Motor neuron (in vitro differentiated cells): ENCODE data around the gene FGGY. TPM values are rescaled to one million over a fixed set of nuclear protein-coding genes. Genes with fewer than 3 reads are reported as not detected.

Source experiments
- ATAC-seq, 8 experiments: fragments of 200-7000 bp; cut with Tn5 transposase; replicated peaks in 6 of 8; 2 replicates each; pipeline ENCODE4 v1.8.0; 2021; ENCODE audit warnings: mild to moderate bottlenecking in 8 of 8, moderate library complexity in 8 of 8
- H3K27ac ChIP-seq, 2 donors: fragments of 250-450 bp; sonication (Bioruptor Pico); 2 replicates each; pipeline ENCODE4 v1.9.0; 2021; ENCODE audit warnings: antibody characterized with exemption in 2 of 2, mild to moderate bottlenecking in 2 of 2, moderate library complexity in 1 of 2
- H3K4me1 ChIP-seq, 2 donors: fragments of 250-450 bp; sonication (Bioruptor Pico); replicated peaks in 1 of 2; 2 replicates each; pipeline ENCODE4 v1.6.1; 2021; ENCODE audit warnings: antibody characterized with exemption in 2 of 2, mild to moderate bottlenecking in 2 of 2, moderate library complexity in 1 of 2
- H3K4me3 ChIP-seq, 5 donors: fragments of 250-450 bp; sonication (Bioruptor Pico); 2 replicates each; pipeline ENCODE4 v1.9.0; 2021; ENCODE audit warnings: antibody characterized with exemption in 5 of 5, mild to moderate bottlenecking in 5 of 5, moderate library complexity in 4 of 5
- WGBS, 10 experiments: fragments of 450-650 bp; shearing (Covaris generic); methylation state at CpG; one replicate each; pipeline ENCODE4 v1.0.0; 2022; 5-methylcytosine and 5-hydroxymethylcytosine counted together
- in situ Hi-C, 9 experiments: fragments of 400-800 bp; cut with MboI; loops; one replicate each; pipeline ENCODE4 v1.15.0; 2021; ENCODE audit warnings: low sequenced_read_pairs in 9 of 9, low pct_unique_long_range_greater_than_20kb in 2 of 9; ENCODE audit not compliant: unreplicated experiment in 9 of 9
- total RNA-seq, 8 experiments: library from RNA; unstranded; fragments of 300-600 nt; gene quantifications; 2 replicates each; pipeline versions ENCODE4 v1.2.3 to v1.2.4, GENCODE V29; 2022

FGGY gene
- total RNA-seq, 8 experiments from 2014 or later, result 8.4 to 33.0 (median 18.6) TPM

GRCh38 chr1:59742526-59742925, 445.6 kb downstream of the FGGY start:
- in situ Hi-C loops, result no loop called here
- 46 to 100% (median 78%) methylated on average over 1 to 2 of the region's 2 CpGs; no CpG with 5 or more reads in 4 of the 10 experiments for WGBS, 10 experiments
- ATAC-seq, result no peak
- Histone ChIP-seq H3K4me3 (no peak overlapping the region), H3K4me1 (peaks cover 5% of the 10 kb centered on the region in 2 donors), H3K27ac (no peak overlapping the region)

- ATAC-seq, result peak in 5 of 8 experiments; percentile 53 to 80 (median 64)
- in situ Hi-C loops, result no loop called here
- WGBS, 10 experiments, result 59 to 100% (median 84%) methylated on average over 2 to 3 of the region's 3 CpGs
- Histone ChIP-seq H3K4me3 (no peak overlapping the region), H3K27ac (no peak overlapping the region), H3K4me1 (peaks cover 5 to 10% of the 10 kb centered on the region in 2 donors)
These were observed 446.6 kb downstream of the FGGY start for GRCh38 chr1:59743324-59744091.

GRCh38 chr1:59747420-59748024, 450.6 kb downstream of the FGGY start:
- Histone ChIP-seq H3K4me3 (no peak overlapping the region), H3K27ac (no peak overlapping the region), H3K4me1 (peaks cover 20 to 28% of the 10 kb centered on the region in 2 donors)
- in situ Hi-C loops, result no loop called here
- 40 to 100% (median 67%) methylated on average over 1 to 2 of the region's 2 CpGs; no CpG with 5 or more reads in 2 of the 10 experiments for WGBS, 10 experiments
- ATAC-seq, result peak in 2 of 8 experiments; percentile 6 to 11

- Histone ChIP-seq H3K27ac (no peak overlapping the region), H3K4me1 (peaks cover 26 to 29% of the 10 kb centered on the region in 2 donors), H3K4me3 (no peak overlapping the region)
- ATAC-seq, result no peak
- WGBS, 10 experiments, result 13 to 88% (median 62%) methylated on average over 1 of the region's 1 CpG; no CpG with 5 or more reads in 4 of the 10 experiments
- in situ Hi-C loops, result no loop called here
These were observed 451.2 kb downstream of the FGGY start for GRCh38 chr1:59748123-59748522.

- peaks cover 21 to 29% of the 10 kb centered on the region in 2 donors for H3K4me1 ChIP-seq
- in situ Hi-C loops, result loop anchor here in 4 of 9 experiments (25.0 kb wide), 3 partner anchors 1013 to 1238 kb away; partner anchors contain the start of gene OMA1 (in 1 of the 4)
- ATAC-seq, result peak; percentile 81 to 94 (median 88)
These were observed 453.6 kb downstream of the FGGY start for GRCh38 chr1:59750328-59751003.

GRCh38 chr1:59751004-59751395, 454.1 kb downstream of the FGGY start:
- in situ Hi-C loops, result loop anchor here in 4 of 9 experiments (25.0 kb wide), 3 partner anchors 1014 to 1239 kb away; partner anchors contain the start of gene OMA1 (in 1 of the 4)
- ATAC-seq, result no peak
- H3K4me3 ChIP-seq, result no peak overlapping the region
- peaks cover 21 to 29% of the 10 kb centered on the region in 2 donors for H3K4me1 ChIP-seq
- WGBS, 10 experiments, result 79 to 100% (median 83%) methylated on average over 1 to 2 of the region's 2 CpGs; no CpG with 5 or more reads in 2 of the 10 experiments
- no peak overlapping the region for H3K27ac ChIP-seq

More at GRCh38 chr1:59750328-59751003, 453.6 kb downstream of the FGGY start:
- 0 to 58% (median 28%) methylated on average over 2 to 4 of the region's 4 CpGs; no CpG with 5 or more reads in 2 of the 10 experiments for WGBS, 10 experiments
- no peak overlapping the region for H3K4me3 ChIP-seq
- H3K27ac ChIP-seq, result no peak overlapping the region

GRCh38 chr1:59751801-59752200, 454.9 kb downstream of the FGGY start:
- H3K4me3 ChIP-seq, result no peak overlapping the region
- no peak for ATAC-seq
- H3K4me1 ChIP-seq, result peaks cover 21 to 29% of the 10 kb centered on the region in 2 donors
- 56 to 100% (median 90%) methylated on average over 1 to 2 of the region's 2 CpGs; no CpG with 5 or more reads in 1 of the 10 experiments for WGBS, 10 experiments
- H3K27ac ChIP-seq, result no peak overlapping the region
- in situ Hi-C loops, result loop anchor here in 4 of 9 experiments (25.0 kb wide), 3 partner anchors 1014 to 1240 kb away; partner anchors contain the start of gene OMA1 (in 1 of the 4)

- ATAC-seq, result peak in 7 of 8 experiments; percentile 7 to 78 (median 75)
- in situ Hi-C loops, result loop anchor here in 4 of 9 experiments (25.0 kb wide), 3 partner anchors 1015 to 1240 kb away; partner anchors contain the start of gene OMA1 (in 1 of the 4)
- no peak overlapping the region for H3K4me3 ChIP-seq
These were observed 455.9 kb downstream of the FGGY start for GRCh38 chr1:59752556-59753414.

GRCh38 chr1:59755069-59755685, 458.3 kb downstream of the FGGY start:
- Histone ChIP-seq H3K27ac (no peak overlapping the region), H3K4me1 (peaks cover 19% of the 10 kb centered on the region in 2 donors), H3K4me3 (no peak overlapping the region)
- ATAC-seq, result no peak
- in situ Hi-C loops, result loop anchor here in 4 of 9 experiments (25.0 kb wide), 3 partner anchors 1018 to 1243 kb away; partner anchors contain the start of gene OMA1 (in 1 of the 4)
- WGBS, 10 experiments, result 59 to 100% (median 97%) methylated on average over 1 to 9 of the region's 9 CpGs

More at GRCh38 chr1:59752556-59753414, 455.9 kb downstream of the FGGY start:
- no peak overlapping the region for H3K27ac ChIP-seq
- H3K4me1 ChIP-seq, result peaks cover 21 to 22% of the 10 kb centered on the region in 2 donors
- WGBS, 10 experiments, result 24 to 72% (median 44%) methylated on average over 2 to 5 of the region's 5 CpGs; no CpG with 5 or more reads in 1 of the 10 experiments

GRCh38 chr1:59757197-59757747, 460.4 kb downstream of the FGGY start:
- no peak for ATAC-seq
- Histone ChIP-seq H3K4me3 (no peak overlapping the region), H3K4me1 (peaks cover 12 to 16% of the 10 kb centered on the region in 2 donors), H3K27ac (no peak overlapping the region)
- in situ Hi-C loops, result loop anchor here in 4 of 9 experiments (25.0 kb wide), 3 partner anchors 1020 to 1245 kb away; partner anchors contain the start of gene OMA1 (in 1 of the 4)
- 67 to 100% (median 92%) methylated on average over 1 to 4 of the region's 4 CpGs for WGBS, 10 experiments
